HFFc6 (cell line): ENCODE measurements around the gene SIGLEC9. TPM values are rescaled to one million over a fixed set of nuclear protein-coding genes. Genes with fewer than 3 reads are reported as not detected.

Experiments used
- DNase-seq: peaks from one replicate; pipeline ENCODE4 v3.0.0-alpha.2; 2018
- H3K27ac Mint-ChIP-seq: 2 replicates; pipeline ENCODE4 v1.8.0; 2020; ENCODE audit warnings: mild to moderate bottlenecking, mixed read lengths
- H3K27me3 Mint-ChIP-seq: 2 replicates; pipeline ENCODE4 v1.8.0; 2021; ENCODE audit warnings: mild to moderate bottlenecking, moderate library complexity, mixed read lengths; ENCODE audit not compliant: insufficient read depth
- H3K36me3 Mint-ChIP-seq: 2 replicates; pipeline ENCODE4 v1.8.0; 2021; ENCODE audit warnings: low read depth, mixed read lengths
- H3K4me1 Mint-ChIP-seq: 2 replicates; pipeline ENCODE4 v1.8.0; 2020; ENCODE audit warnings: low read depth, mixed read lengths
- H3K4me3 Mint-ChIP-seq: 2 replicates; pipeline ENCODE4 v1.8.0; 2020; ENCODE audit warnings: mild to moderate bottlenecking, moderate library complexity, mixed read lengths
- H3K9me3 Mint-ChIP-seq: 2 replicates; pipeline ENCODE4 v1.8.0; 2020; ENCODE audit warnings: mild to moderate bottlenecking, mixed read lengths
- total RNA-seq, 6 experiments: library from RNA; stranded (reverse); fragmentation: NEBNext Ultra II Directional; extraction: Animal tissue kit (Norgen Biotek cat#: 25700); gene quantifications; 2 replicates in 1 of 6; 3 replicates in 5 of 6; pipeline ENCODE4 v1.2.3, GENCODE V29; 2021
- TF ChIP-seq, protein P1 (sequence below): fragments of 200-600 bp; sonication (generic); IDR thresholded peaks from 2 replicates; pipeline ENCODE4 v1.5.0; 2021; ENCODE audit warnings: antibody characterized with exemption, mild to moderate bottlenecking

The SIGLEC9 gene
- total RNA-seq, 6 experiments from 2014 or later = not detected

DNA sequence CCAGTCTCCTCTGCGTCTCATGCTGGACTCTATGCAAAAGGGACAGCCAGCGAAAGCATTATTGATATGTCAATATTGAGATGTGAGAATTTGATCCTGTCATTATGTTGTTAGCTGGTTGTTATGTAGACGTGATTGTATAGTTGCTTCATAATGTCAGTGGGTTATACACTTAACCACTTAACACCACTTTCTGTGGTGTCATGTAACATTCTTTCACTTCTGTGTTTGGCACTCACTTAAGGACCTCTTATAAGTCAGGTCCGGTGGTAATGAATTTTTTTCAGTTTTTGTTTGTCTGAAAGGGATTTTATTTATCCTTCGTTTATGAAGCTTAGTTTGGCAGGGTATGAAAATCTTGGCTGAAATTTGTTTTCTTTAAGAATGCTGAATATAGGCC lies 10.3 kb downstream of the SIGLEC9 start:
- Mint-ChIP-seq H3K36me3 (no peaks in the 10 kb centered on the region), H3K9me3 (peaks cover 21% of the 10 kb centered on the region; the same call in 1 of the 2 replicates), H3K4me3 (no peak overlapping the region), H3K4me1 (no peaks in the 10 kb centered on the region), H3K27me3 (no peaks in the 10 kb centered on the region), H3K27ac (no peak overlapping the region)
- TF ChIP-seq, protein P1, sequence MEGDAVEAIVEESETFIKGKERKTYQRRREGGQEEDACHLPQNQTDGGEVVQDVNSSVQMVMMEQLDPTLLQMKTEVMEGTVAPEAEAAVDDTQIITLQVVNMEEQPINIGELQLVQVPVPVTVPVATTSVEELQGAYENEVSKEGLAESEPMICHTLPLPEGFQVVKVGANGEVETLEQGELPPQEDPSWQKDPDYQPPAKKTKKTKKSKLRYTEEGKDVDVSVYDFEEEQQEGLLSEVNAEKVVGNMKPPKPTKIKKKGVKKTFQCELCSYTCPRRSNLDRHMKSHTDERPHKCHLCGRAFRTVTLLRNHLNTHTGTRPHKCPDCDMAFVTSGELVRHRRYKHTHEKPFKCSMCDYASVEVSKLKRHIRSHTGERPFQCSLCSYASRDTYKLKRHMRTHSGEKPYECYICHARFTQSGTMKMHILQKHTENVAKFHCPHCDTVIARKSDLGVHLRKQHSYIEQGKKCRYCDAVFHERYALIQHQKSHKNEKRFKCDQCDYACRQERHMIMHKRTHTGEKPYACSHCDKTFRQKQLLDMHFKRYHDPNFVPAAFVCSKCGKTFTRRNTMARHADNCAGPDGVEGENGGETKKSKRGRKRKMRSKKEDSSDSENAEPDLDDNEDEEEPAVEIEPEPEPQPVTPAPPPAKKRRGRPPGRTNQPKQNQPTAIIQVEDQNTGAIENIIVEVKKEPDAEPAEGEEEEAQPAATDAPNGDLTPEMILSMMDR = no peak
- no peak for DNase-seq

DNA sequence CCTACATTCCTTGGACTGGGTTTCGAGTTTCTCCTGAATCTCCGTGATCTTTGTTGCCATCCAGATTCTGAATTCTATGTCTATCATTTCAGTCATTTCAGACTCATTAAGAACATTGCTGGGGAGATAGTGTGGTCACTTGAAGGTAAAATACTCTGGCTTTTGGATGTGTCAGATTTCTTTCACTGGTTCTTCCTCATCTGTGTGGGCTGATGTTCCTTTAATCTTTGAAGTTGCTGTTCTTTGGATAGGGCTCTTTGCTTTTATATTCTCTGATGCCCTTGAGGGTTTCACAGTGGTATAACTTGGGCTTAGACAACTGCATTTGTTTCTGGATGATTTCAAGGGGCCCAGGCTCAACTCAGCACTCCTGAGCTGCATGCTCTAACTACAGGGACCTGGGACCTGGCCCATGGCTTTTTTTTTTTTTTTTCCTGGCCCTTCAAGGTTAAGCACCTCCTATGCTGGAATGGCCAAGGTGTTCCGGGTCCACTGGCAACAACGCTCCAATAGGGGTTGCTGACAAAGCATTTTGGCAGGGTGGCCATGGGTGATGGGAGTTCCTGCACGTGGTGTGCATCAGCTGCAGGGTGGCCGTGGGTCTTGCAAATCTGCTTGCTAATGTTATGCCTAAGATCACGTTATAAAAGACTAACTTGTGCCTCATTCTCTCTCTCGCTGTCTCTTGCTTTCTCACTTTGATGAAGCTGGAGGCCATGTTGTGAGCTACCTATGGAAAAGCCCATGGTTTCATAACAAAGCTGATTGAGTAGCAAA lies 11.5 kb downstream of the SIGLEC9 start:
- H3K4me1 Mint-ChIP-seq = no peaks in the 10 kb centered on the region
- H3K36me3 Mint-ChIP-seq = no peaks in the 10 kb centered on the region
- TF ChIP-seq, protein P1 = no peak
- DNase-seq = no peak
- H3K4me3 Mint-ChIP-seq = no peak overlapping the region
- peaks cover 15% of the 10 kb centered on the region; the same call in 1 of the 2 replicates for H3K9me3 Mint-ChIP-seq
- 0 out of 2 replicates have a peak, but pooled peaks cover under 1% of the 10 kb centered on the region for H3K27me3 Mint-ChIP-seq
- H3K27ac Mint-ChIP-seq = no peak overlapping the region

DNA sequence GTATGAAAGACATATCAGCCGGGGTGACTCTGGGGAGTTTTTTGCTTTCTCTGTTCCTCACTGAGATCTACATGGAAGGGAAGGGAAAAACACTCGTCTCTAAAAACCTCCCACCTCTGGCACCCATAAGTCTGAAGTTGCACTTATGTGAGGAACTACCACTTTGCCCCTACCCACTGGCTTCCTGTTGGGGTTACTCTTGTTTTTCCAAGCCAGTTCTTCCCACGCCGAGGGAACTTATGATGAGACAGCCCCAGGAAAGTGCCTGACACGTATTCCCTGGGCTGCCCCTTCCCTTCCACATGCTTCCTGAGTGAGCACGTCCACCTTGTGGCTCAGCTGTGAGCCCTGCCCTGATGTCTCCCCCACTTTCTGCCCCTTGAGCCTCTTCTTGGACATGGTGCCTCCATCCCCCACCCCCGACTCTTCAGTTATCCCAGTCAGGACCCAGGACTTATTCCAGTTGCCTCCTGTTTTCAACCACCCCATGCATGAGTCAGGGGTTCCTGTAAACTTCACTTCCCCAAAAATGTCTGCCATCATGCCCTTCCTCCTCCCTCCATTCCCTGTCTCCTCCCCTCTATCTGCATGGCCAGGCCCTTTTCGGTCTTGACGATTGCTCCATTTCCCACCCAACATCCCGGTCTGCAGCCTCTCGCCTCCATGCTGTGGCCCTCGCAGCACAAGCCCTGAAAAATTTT lies 12.3 kb downstream of the SIGLEC9 start:
- Mint-ChIP-seq H3K27ac (no peak overlapping the region), H3K4me3 (no peak overlapping the region), H3K9me3 (peaks cover 15% of the 10 kb centered on the region; the same call in 1 of the 2 replicates), H3K4me1 (no peaks in the 10 kb centered on the region), H3K36me3 (no peaks in the 10 kb centered on the region), H3K27me3 (0 out of 2 replicates have a peak, but pooled peaks cover 4% of the 10 kb centered on the region)
- TF ChIP-seq, protein P1 = no peak
- no peak for DNase-seq

DNA sequence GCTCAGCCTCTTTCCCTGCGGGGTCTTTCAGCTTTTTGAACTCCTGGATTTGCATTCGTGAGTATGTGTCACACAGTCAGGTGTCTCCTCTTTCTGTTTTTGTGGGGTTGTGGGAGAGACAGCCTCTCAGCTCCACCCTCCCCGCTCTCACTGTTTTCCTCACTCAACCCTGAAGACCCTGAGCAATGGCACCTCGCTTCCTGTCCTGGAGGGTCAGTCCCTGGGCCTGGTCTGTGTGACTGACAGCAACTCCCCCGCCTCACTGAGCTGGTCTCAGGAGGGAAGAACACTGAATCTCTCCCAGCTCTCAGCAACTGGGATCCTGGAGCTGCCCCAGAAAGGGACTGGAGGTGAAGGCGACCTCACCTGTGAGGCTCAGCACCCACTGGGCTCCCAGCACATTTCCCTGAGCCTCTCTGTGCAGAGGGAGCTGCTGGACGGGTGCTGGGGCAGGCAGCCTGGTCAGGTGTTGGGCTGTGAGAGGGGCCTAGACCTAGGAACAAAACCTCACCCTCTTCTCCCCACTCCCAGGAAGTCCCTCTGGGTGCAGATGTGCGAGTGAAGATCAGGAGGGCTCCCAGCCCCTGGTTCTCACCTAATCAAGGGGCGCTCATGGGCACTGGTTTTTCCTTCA lies 13.2 kb downstream of the SIGLEC9 start:
- H3K27ac Mint-ChIP-seq = no peak overlapping the region
- TF ChIP-seq, protein P1 = no peak
- H3K27me3 Mint-ChIP-seq = peaks cover 7% of the 10 kb centered on the region
- no peaks in the 10 kb centered on the region for H3K4me1 Mint-ChIP-seq
- no peak overlapping the region for H3K4me3 Mint-ChIP-seq
- DNase-seq = no peak
- peaks cover 8% of the 10 kb centered on the region; the same call in 1 of the 2 replicates for H3K9me3 Mint-ChIP-seq
- H3K36me3 Mint-ChIP-seq = no peaks in the 10 kb centered on the region

DNA sequence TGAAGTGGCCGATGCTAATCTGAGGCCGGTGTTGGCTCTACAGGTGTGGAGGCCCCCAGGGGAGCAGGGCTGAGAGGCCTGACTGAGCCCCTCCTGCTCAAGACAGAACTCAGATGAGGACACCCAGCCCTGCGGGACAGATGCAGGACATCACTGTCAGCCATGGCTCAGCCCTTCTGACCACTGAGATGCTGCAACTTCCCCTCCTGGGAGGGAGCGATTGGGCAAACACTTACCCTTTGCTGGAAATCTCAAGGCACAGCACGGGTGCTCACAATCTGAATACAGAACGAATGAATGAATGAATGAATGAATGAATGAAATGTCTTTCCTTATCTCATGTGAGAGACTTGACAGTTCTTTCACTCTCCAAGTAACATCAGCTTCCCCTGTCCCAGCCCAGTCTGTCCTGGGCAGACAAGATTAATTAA lies 13.9 kb downstream of the SIGLEC9 start:
- no peaks in the 10 kb centered on the region for H3K36me3 Mint-ChIP-seq
- H3K9me3 Mint-ChIP-seq = peaks cover 8% of the 10 kb centered on the region; the same call in 1 of the 2 replicates
- TF ChIP-seq, protein P1 = no peak
- H3K4me1 Mint-ChIP-seq = no peaks in the 10 kb centered on the region
- H3K27ac Mint-ChIP-seq = no peak overlapping the region
- peaks cover 7% of the 10 kb centered on the region for H3K27me3 Mint-ChIP-seq
- DNase-seq = no peak
- H3K4me3 Mint-ChIP-seq = no peak overlapping the region
